ENCODE data around the gene MRPL43.

Gene MRPL43

GRCh38 chr10:101012525-101013364 lies 25.4 kb upstream of the MRPL43 start:
- Mint-ChIP-seq H3K4me1 (ENCODE audit: low read depth) (peaks cover 19% of the 10 kb centered on the region), H3K4me3 (no peak overlapping the region), H3K36me3 (no peaks in the 10 kb centered on the region)

DNA sequence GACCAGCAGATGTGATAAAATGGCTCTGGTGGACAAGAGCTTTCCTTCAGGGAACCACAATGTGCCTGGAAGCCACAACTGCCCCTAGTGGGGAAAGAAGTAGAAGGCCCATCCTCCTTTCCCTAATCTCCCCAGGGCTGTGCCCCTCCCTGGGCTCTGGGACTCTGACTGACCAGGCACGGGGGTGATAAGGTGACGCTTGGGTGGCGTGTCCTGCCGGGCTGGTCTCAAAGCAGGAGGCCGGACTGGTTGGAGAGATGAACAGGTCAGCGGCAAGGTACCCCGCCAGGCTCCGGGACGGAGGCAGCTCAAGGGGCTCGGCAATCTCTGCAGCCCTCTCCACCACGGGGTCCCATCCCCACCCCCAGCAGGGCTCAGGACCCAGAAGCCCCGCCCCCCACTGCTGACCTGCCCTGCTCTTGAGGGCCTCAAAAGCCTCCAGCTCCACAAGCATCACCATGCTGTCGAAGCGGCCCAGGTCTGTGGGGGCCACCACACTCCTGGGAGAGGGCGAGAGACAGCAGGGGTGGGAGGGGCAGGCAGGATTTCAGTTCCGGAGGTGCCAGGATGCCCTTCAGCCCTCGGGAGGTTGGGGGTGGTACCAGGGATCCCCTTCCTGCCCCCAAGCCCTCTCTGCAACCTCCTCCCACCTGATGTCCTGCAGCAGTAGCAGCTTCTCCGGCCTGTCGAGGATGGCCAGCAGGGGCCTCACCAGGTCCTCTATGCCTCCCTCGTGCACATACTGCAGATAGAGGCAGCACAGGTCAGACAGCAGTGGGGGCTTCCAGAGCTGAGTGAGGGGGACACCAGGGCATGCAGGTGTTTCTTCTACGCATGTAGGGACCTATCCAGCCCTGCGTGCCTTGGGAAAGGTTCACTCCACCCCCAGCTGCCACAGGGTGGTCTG lies 24.5 kb upstream of the MRPL43 start:
- no peaks in the 10 kb centered on the region for H3K36me3 Mint-ChIP-seq
- H3K4me3 Mint-ChIP-seq: no peak overlapping the region
- no peaks in the 10 kb centered on the region for H3K9me3 Mint-ChIP-seq (ENCODE audit: low read depth)
- H3K27ac Mint-ChIP-seq: no peak overlapping the region
- peaks cover 14% of the 10 kb centered on the region for H3K27me3 Mint-ChIP-seq
- peaks cover 19% of the 10 kb centered on the region for H3K4me1 Mint-ChIP-seq (ENCODE audit: low read depth)

More at GRCh38 chr10:101012525-101013364, 25.4 kb upstream of the MRPL43 start:
- Mint-ChIP-seq H3K9me3 (ENCODE audit: low read depth) (no peaks in the 10 kb centered on the region), H3K27ac (no peak overlapping the region), H3K27me3 (peaks cover 17% of the 10 kb centered on the region)

GRCh38 chr10:101010329-101010728 lies 23.0 kb upstream of the MRPL43 start:
- Mint-ChIP-seq H3K4me1 (ENCODE audit: low read depth) (peaks cover 19% of the 10 kb centered on the region), H3K27me3 (peaks cover 7% of the 10 kb centered on the region), H3K9me3 (ENCODE audit: low read depth) (no peaks in the 10 kb centered on the region), H3K36me3 (no peaks in the 10 kb centered on the region), H3K27ac (no peak overlapping the region), H3K4me3 (no peak overlapping the region)

- H3K27ac Mint-ChIP-seq: no peak overlapping the region
- H3K27me3 Mint-ChIP-seq: no peaks in the 10 kb centered on the region
- H3K36me3 Mint-ChIP-seq: no peaks in the 10 kb centered on the region
- H3K4me3 Mint-ChIP-seq: no peak overlapping the region
- no peaks in the 10 kb centered on the region for H3K9me3 Mint-ChIP-seq (ENCODE audit: low read depth)
- peaks cover 9% of the 10 kb centered on the region for H3K4me1 Mint-ChIP-seq (ENCODE audit: low read depth)
Observed at GRCh38 chr10:101008823-101009423, 21.6 kb upstream of the MRPL43 start.

- no peaks in the 10 kb centered on the region for H3K9me3 Mint-ChIP-seq (ENCODE audit: low read depth)
- H3K4me1 Mint-ChIP-seq (ENCODE audit: low read depth): peaks cover 7% of the 10 kb centered on the region
- H3K4me3 Mint-ChIP-seq: no peak overlapping the region
- H3K36me3 Mint-ChIP-seq: no peaks in the 10 kb centered on the region
- no peak overlapping the region for H3K27ac Mint-ChIP-seq
- H3K27me3 Mint-ChIP-seq: no peaks in the 10 kb centered on the region
Observed at GRCh38 chr10:101007915-101008822, 20.9 kb upstream of the MRPL43 start.

GRCh38 chr10:101007099-101007711 lies 19.9 kb upstream of the MRPL43 start:
- Mint-ChIP-seq H3K4me3 (no peak overlapping the region), H3K36me3 (no peaks in the 10 kb centered on the region), H3K4me1 (ENCODE audit: low read depth) (no peaks in the 10 kb centered on the region), H3K27me3 (no peaks in the 10 kb centered on the region), H3K9me3 (ENCODE audit: low read depth) (no peaks in the 10 kb centered on the region), H3K27ac (no peak overlapping the region)

- no peak overlapping the region for H3K4me3 Mint-ChIP-seq
- H3K27me3 Mint-ChIP-seq: no peaks in the 10 kb centered on the region
- H3K9me3 Mint-ChIP-seq (ENCODE audit: low read depth): no peaks in the 10 kb centered on the region
- no peak overlapping the region for H3K27ac Mint-ChIP-seq
- no peaks in the 10 kb centered on the region for H3K36me3 Mint-ChIP-seq
- H3K4me1 Mint-ChIP-seq (ENCODE audit: low read depth): no peaks in the 10 kb centered on the region
Observed at GRCh38 chr10:101006593-101007098, 19.3 kb upstream of the MRPL43 start.

DNA sequence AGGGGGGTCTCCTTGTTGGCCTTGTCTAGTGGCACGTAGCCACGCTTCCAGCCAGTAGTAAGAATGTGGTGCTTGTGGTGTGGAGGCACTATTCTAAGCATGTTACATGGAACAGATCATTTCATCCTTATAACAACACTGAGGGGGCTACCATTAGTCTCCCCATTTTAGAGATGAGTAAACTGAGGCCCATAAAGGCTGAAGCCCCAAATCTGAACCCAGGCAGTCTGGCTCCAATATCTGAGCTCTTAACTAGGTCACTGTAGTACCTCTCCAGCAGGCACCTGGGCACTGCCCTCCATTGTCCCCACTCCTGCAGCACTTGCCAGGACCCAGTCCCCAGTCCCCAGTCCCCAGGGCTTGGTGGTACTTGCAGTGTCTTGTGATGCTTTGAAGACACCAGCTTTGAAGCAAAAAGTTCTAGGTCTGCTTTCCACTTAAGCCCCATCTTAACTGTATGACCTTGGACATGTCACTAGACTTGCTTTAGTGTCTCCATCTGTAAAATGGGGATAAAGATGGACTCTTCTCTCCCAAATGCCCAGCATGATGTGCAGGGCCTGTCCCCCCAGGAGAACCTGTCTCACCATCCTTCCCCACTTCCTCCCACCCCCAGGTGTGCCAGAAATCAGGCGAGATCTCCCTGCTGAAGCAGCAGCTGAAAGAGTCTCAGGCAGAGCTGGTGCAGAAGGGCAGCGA lies 18.7 kb upstream of the MRPL43 start:
- no peaks in the 10 kb centered on the region for H3K36me3 Mint-ChIP-seq
- H3K4me3 Mint-ChIP-seq: no peak overlapping the region
- no peaks in the 10 kb centered on the region for H3K27me3 Mint-ChIP-seq
- H3K9me3 Mint-ChIP-seq (ENCODE audit: low read depth): no peaks in the 10 kb centered on the region
- no peak overlapping the region for H3K27ac Mint-ChIP-seq
- H3K4me1 Mint-ChIP-seq (ENCODE audit: low read depth): peaks cover 3% of the 10 kb centered on the region

- Mint-ChIP-seq H3K27ac (no peak overlapping the region), H3K36me3 (no peaks in the 10 kb centered on the region), H3K4me3 (no peak overlapping the region), H3K27me3 (no peaks in the 10 kb centered on the region), H3K4me1 (ENCODE audit: low read depth) (peaks cover 4% of the 10 kb centered on the region), H3K9me3 (ENCODE audit: low read depth) (no peaks in the 10 kb centered on the region)
Observed at GRCh38 chr10:101005361-101005760, 18.1 kb upstream of the MRPL43 start.

DNA sequence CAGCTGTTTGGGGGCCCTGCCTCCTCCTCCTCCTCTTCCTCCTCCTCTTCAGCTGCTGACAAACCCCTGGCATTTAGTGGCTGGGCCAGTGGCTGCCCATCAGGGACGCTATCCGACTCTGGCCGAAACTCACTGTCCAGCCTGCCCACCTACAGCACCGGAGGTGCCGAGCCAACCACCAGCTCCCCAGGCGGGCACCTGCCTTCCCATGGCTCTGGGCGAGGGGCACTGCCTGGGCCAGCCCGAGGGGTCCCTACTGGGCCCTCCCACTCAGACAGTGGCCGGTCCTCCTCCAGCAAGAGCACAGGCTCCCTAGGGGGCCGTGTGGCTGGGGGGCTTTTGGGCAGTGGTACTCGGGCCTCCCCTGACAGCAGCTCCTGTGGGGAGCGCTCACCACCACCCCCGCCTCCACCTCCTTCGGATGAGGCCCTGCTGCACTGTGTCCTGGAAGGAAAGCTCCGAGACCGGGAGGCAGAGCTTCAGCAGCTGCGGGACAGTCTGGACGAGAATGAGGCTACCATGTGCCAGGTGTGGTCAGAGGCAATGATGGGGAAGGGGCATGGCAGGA lies 16.4 kb upstream of the MRPL43 start:
- H3K27ac Mint-ChIP-seq: no peak overlapping the region
- no peaks in the 10 kb centered on the region for H3K36me3 Mint-ChIP-seq
- no peaks in the 10 kb centered on the region for H3K9me3 Mint-ChIP-seq (ENCODE audit: low read depth)
- H3K4me3 Mint-ChIP-seq: no peak overlapping the region
- no peaks in the 10 kb centered on the region for H3K27me3 Mint-ChIP-seq
- H3K4me1 Mint-ChIP-seq (ENCODE audit: low read depth): peaks cover 6% of the 10 kb centered on the region

DNA sequence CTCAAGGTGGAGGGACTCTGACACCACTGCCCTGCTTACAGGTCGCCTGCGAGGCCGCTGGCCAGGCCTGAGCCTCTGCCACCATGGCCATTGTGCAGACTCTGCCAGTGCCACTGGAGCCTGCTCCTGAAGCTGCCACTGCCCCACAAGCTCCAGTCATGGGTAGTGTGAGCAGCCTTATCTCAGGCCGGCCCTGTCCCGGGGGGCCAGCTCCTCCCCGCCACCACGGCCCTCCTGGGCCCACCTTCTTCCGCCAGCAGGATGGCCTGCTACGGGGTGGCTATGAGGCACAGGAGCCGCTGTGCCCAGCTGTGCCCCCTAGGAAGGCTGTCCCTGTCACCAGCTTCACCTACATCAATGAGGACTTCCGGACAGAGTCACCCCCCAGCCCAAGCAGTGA lies 15.2 kb upstream of the MRPL43 start:
- Mint-ChIP-seq H3K36me3 (no peaks in the 10 kb centered on the region), H3K27me3 (no peaks in the 10 kb centered on the region), H3K4me3 (no peak overlapping the region)

DNA sequence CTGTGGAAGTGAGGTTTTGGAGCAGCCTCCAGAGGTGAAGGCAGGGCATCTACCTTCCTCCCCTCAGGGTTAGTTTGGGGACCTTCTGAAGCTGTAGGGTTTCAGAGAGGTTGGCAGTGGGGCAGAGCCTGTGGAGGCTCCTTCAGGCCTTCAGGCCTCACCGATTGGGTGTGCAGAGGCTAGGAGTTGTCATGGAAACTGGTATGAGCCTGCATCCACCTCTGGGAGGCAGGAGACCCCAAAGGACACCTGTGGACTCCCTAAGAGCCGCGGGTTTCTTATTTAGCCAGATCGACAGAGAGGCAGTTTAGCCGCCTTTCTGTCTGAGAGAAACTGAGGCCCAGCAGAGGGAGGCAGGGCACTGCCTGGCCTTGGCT lies 14.3 kb upstream of the MRPL43 start:
- no peaks in the 10 kb centered on the region for H3K36me3 Mint-ChIP-seq
- H3K9me3 Mint-ChIP-seq (ENCODE audit: low read depth): no peaks in the 10 kb centered on the region
- peaks cover 15% of the 10 kb centered on the region for H3K4me1 Mint-ChIP-seq (ENCODE audit: low read depth)
- H3K27ac Mint-ChIP-seq: no peak overlapping the region
- H3K27me3 Mint-ChIP-seq: no peaks in the 10 kb centered on the region
- no peak overlapping the region for H3K4me3 Mint-ChIP-seq

More for the DNA sequence above, 15.2 kb upstream of the MRPL43 start:
- Mint-ChIP-seq H3K9me3 (ENCODE audit: low read depth) (no peaks in the 10 kb centered on the region), H3K27ac (no peak overlapping the region), H3K4me1 (ENCODE audit: low read depth) (peaks cover 15% of the 10 kb centered on the region)

Measured in activated naive CD8-positive, alpha-beta T cell (primary cell).